ENCODE results near the gene RING1. TPM values are rescaled to one million over a fixed set of nuclear protein-coding genes. Genes with fewer than 3 reads are reported as not detected.
A peak's percentile ranks its signal among the peaks of the same experiment; 100 is the strongest.

RING1 gene
- polyA plus RNA-seq, 1 experiment = 36.6 TPM

- ChIA-PET CTCF (interaction anchor here (1.0 to 1.4 kb wide), 4 partner anchors 32 to 55 kb away, joined by 3 to 4 read pairs (median 3); no protein-coding TSS in a partner anchor), POLR2A (no interaction called here)
- Histone ChIP-seq H3K36me3 (ENCODE audit: control insufficient read depth, insufficient read depth, low read length) (peaks cover 15% of the 10 kb centered on the region), H3K4me3 (ENCODE audit: low read depth, low read length) (no peak overlapping the region), H3K27me3 (ENCODE audit: control insufficient read depth, insufficient read depth, low read length) (peaks cover 17% of the 10 kb centered on the region)
- TF ChIP-seq CTCF (IDR thresholded peaks at IDR 0.05; ENCODE audit: insufficient read depth, low read depth, low read length) = no peak
- DNase-seq (ENCODE audit: low read depth) = no peak
These were observed 14.7 kb upstream of the RING1 start for GRCh38 chr6:33193619-33194018.

GRCh38 chr6:33194431-33194979, 13.8 kb upstream of the RING1 start:
- CTCF ChIA-PET = interaction anchor here (1.0 to 1.4 kb wide), 3 partner anchors 32 to 54 kb away, joined by 3 to 5 read pairs (median 3); no protein-coding TSS in a partner anchor
- Histone ChIP-seq H3K27me3 (ENCODE audit: control insufficient read depth, insufficient read depth, low read length) (peaks cover 14% of the 10 kb centered on the region), H3K4me3 (ENCODE audit: low read depth, low read length) (no peak overlapping the region), H3K36me3 (ENCODE audit: control insufficient read depth, insufficient read depth, low read length) (peaks cover 15% of the 10 kb centered on the region)
- TF ChIP-seq CTCF (IDR thresholded peaks at IDR 0.05; ENCODE audit: insufficient read depth, low read depth, low read length) = no peak
- POLR2A ChIA-PET = no interaction called here
- DNase-seq (ENCODE audit: low read depth) = no peak

- peaks cover 15% of the 10 kb centered on the region for H3K36me3 ChIP-seq (ENCODE audit: control insufficient read depth, insufficient read depth, low read length)
- ChIA-PET POLR2A (no interaction called here), CTCF (interaction anchor here (0.8 to 4.9 kb wide), 4 partner anchors 12 to 53 kb away, joined by 3 to 21 read pairs (median 4); no protein-coding TSS in a partner anchor)
- H3K4me3 ChIP-seq (ENCODE audit: low read depth, low read length) = no peak overlapping the region
- peaks cover 13% of the 10 kb centered on the region for H3K27me3 ChIP-seq (ENCODE audit: control insufficient read depth, insufficient read depth, low read length)
- no peak for TF ChIP-seq CTCF (IDR thresholded peaks at IDR 0.05; ENCODE audit: insufficient read depth, low read depth, low read length)
- DNase-seq (ENCODE audit: low read depth) = no peak
These were observed 12.8 kb upstream of the RING1 start for GRCh38 chr6:33195304-33196165.

GRCh38 chr6:33197431-33198048, 10.8 kb upstream of the RING1 start:
- ChIA-PET POLR2A (no interaction called here), CTCF (interaction anchor here (0.7 to 4.9 kb wide), 18 partner anchors 8 to 642 kb away, joined by 3 to 21 read pairs (median 4); partner anchors contain the start of genes RING1, RPS18 and VPS52)
- H3K27me3 ChIP-seq (ENCODE audit: control insufficient read depth, insufficient read depth, low read length) = peaks cover 3% of the 10 kb centered on the region
- no peak for DNase-seq (ENCODE audit: low read depth)
- H3K4me3 ChIP-seq (ENCODE audit: low read depth, low read length) = no peak overlapping the region
- TF ChIP-seq CTCF (IDR thresholded peaks at IDR 0.05; ENCODE audit: insufficient read depth, low read depth, low read length) = peak; percentile 71
- peaks cover 19% of the 10 kb centered on the region for H3K36me3 ChIP-seq (ENCODE audit: control insufficient read depth, insufficient read depth, low read length)

Measured in BJ (cell line).